H1 (cell line): ENCODE measurements around the gene TBCEL. TPM values are rescaled to one million over a fixed set of nuclear protein-coding genes. Genes with fewer than 3 reads are reported as not detected.

Experiments
- CTCF ChIA-PET: fragments of 300-600 bp; sonication (Branson Sonifier 250); formaldehyde crosslinking; loops from one replicate; lab custom pipeline; 2021; ENCODE audit not compliant: partially characterized antibody; lab: Charles Lee
- POLR2A ChIA-PET: fragments of 300-600 bp; sonication (Branson Sonifier 250); formaldehyde crosslinking; loops from one replicate; lab custom pipeline; 2021; ENCODE audit warnings: inconsistent platforms; ENCODE audit not compliant: partially characterized antibody; lab: Charles Lee
- DNase-seq, 2 experiments: peaks; one replicate each; pipeline versions ENCODE4 v3.0.0 to v3.0.0-alpha.2; 2010 to 2022; ENCODE audit warnings: low spot score in 2 of 2, low read depth in 1 of 2, mixed read lengths in 1 of 2
- FAIRE-seq: peaks from 2 replicates; lab custom pipeline; 2011; peaks lifted over from hg19 to GRCh38; lab: Jason Lieb, UNC
- H2AFZ ChIP-seq: 2 replicates; pipeline ENCODE4 v1.8.1; 2012; ENCODE audit warnings: low read length, inconsistent platforms
- H2AK5ac ChIP-seq: 2 replicates; pipeline ENCODE4 v1.6.1; 2013; ENCODE audit warnings: low read depth, low read length
- H2BK120ac ChIP-seq: replicated peaks from 2 replicates; pipeline ENCODE3; 2013; ENCODE audit warnings: low read depth, low read length, inconsistent platforms
- H2BK12ac ChIP-seq: 2 replicates; pipeline ENCODE4 v1.6.1; 2013; ENCODE audit warnings: low read depth, low read length
- H2BK15ac ChIP-seq: 2 replicates; pipeline ENCODE4 v1.6.1; 2013; ENCODE audit warnings: low read length
- H2BK20ac ChIP-seq: 2 replicates; pipeline ENCODE4 v1.6.1; 2013; ENCODE audit warnings: low read length
- H2BK5ac ChIP-seq: 2 replicates; pipeline ENCODE4 v1.6.1; 2013; ENCODE audit warnings: low read depth, low read length
- H3K14ac ChIP-seq: 2 replicates; pipeline ENCODE4 v1.6.1; 2013; ENCODE audit warnings: inconsistent platforms; ENCODE audit not compliant: insufficient read length
- H3K18ac ChIP-seq: 2 replicates; pipeline ENCODE4 v1.6.1; 2013; ENCODE audit warnings: low read length; ENCODE audit errors: extremely low read depth
- H3K23ac ChIP-seq: 2 replicates; pipeline ENCODE4 v1.6.1; 2013; ENCODE audit warnings: inconsistent platforms; ENCODE audit not compliant: insufficient read length
- H3K23me2 ChIP-seq: 2 replicates; pipeline ENCODE4 v1.6.1; 2013; ENCODE audit warnings: low read depth, low read length
- H3K27ac ChIP-seq: 2 replicates; pipeline ENCODE4 v1.6.1; 2011; ENCODE audit warnings: low read depth, low read length, inconsistent platforms
- H3K27me3 ChIP-seq, 4 experiments: replicated peaks in 1 of 4; 1 replicate in 1 of 4; 2 replicates in 3 of 4; pipeline versions ENCODE4 v1.6.1 to v1.8.1; 2011 to 2013; ENCODE audit warnings: low read length in 3 of 4, mild to moderate bottlenecking in 3 of 4, inconsistent platforms in 2 of 4, mixed read lengths in 2 of 4, moderate library complexity in 1 of 4; ENCODE audit not compliant: control insufficient read depth in 3 of 4, insufficient read depth in 3 of 4; ENCODE audit errors: extremely low read depth in 1 of 4
- H3K36me3 ChIP-seq, 4 experiments: 2 replicates each; pipeline versions ENCODE4 v1.6.1 to v1.8.1; 2011 to 2013; ENCODE audit warnings: mild to moderate bottlenecking in 4 of 4, low read length in 3 of 4, moderate library complexity in 2 of 4, control low read depth in 1 of 4, inconsistent platforms in 1 of 4; ENCODE audit not compliant: insufficient read depth in 4 of 4, control insufficient read depth in 2 of 4
- H3K4ac ChIP-seq: replicated peaks from 2 replicates; pipeline ENCODE3; 2013; ENCODE audit warnings: low read length, low read depth, mixed read lengths, inconsistent platforms; ENCODE audit not compliant: insufficient read length
- H3K4me1 ChIP-seq, 4 experiments: replicated peaks in 1 of 4; 1 replicate in 1 of 4; 2 replicates in 3 of 4; pipeline versions ENCODE4 v1.6.1 to v1.8.1; 2011 to 2013; ENCODE audit warnings: low read length in 3 of 4, inconsistent platforms in 2 of 4, mixed read lengths in 1 of 4; ENCODE audit not compliant: insufficient read depth in 4 of 4, control insufficient read depth in 3 of 4
- H3K4me2 ChIP-seq, 2 experiments: 2 replicates each; pipeline versions ENCODE4 v1.6.1 to v1.8.1; 2011 to 2013; ENCODE audit warnings: low read depth in 2 of 2, low read length in 2 of 2, control low read depth in 1 of 2, inconsistent platforms in 1 of 2, mild to moderate bottlenecking in 1 of 2; ENCODE audit not compliant: insufficient read depth in 1 of 2
- H3K4me3 ChIP-seq, 4 experiments: fragments of 200-600, 300-600 bp in 1 of 4; sonication (generic), shearing (Covaris generic), sonication (Bioruptor Twin) in 1 of 4; 2 replicates each; pipeline versions ENCODE4 v1.5.1 to v1.8.1; 2011 to 2016; ENCODE audit warnings: low read length in 4 of 4, low read depth in 3 of 4, control low read depth in 2 of 4, inconsistent platforms in 2 of 4, mild to moderate bottlenecking in 2 of 4, mixed read lengths in 1 of 4, moderate library complexity in 1 of 4; ENCODE audit not compliant: insufficient read depth in 2 of 4; ENCODE audit errors: extremely low read depth in 1 of 4
- H3K56ac ChIP-seq: replicated peaks from 2 replicates; pipeline ENCODE3; 2013; ENCODE audit warnings: low read depth, mild to moderate bottlenecking, mixed read lengths, low read length, inconsistent platforms; ENCODE audit not compliant: insufficient read length
- H3K79me1 ChIP-seq: 2 replicates; pipeline ENCODE4 v1.6.1; 2013; ENCODE audit warnings: low read depth, low read length, control low read depth
- H3K79me2 ChIP-seq, 2 experiments: 2 replicates each; pipeline versions ENCODE4 v1.6.1 to v1.8.1; 2012 to 2013; ENCODE audit warnings: low read length in 2 of 2, mild to moderate bottlenecking in 2 of 2, inconsistent platforms in 1 of 2; ENCODE audit not compliant: insufficient read depth in 2 of 2, control insufficient read depth in 1 of 2
- H3K9ac ChIP-seq, 4 experiments: replicated peaks in 1 of 4; 1 replicate in 1 of 4; 2 replicates in 3 of 4; pipeline versions ENCODE4 v1.6.1 to v1.8.1; 2011 to 2013; ENCODE audit warnings: low read depth in 3 of 4, low read length in 3 of 4, control low read depth in 2 of 4, mild to moderate bottlenecking in 2 of 4, moderate library complexity in 2 of 4, inconsistent platforms in 1 of 4; ENCODE audit errors: extremely low read depth in 1 of 4
- H3K9me3 ChIP-seq, 2 experiments: 2 replicates each; pipeline versions ENCODE4 v1.6.1 to v1.8.1; 2012 to 2013; ENCODE audit warnings: mild to moderate bottlenecking in 2 of 2, moderate library complexity in 2 of 2, control low read depth in 1 of 2, inconsistent platforms in 1 of 2, low read depth in 1 of 2, low read length in 1 of 2, mixed read lengths in 1 of 2; ENCODE audit not compliant: insufficient read depth in 2 of 2
- H4K20me1 ChIP-seq, 2 experiments: replicated peaks in 1 of 2; 2 replicates each; pipeline versions ENCODE3 to v1.8.1; 2011 to 2013; ENCODE audit warnings: inconsistent platforms in 2 of 2, low read length in 2 of 2, mild to moderate bottlenecking in 1 of 2; ENCODE audit not compliant: insufficient read depth in 2 of 2, control insufficient read depth in 1 of 2
- H4K5ac ChIP-seq: 2 replicates; pipeline ENCODE4 v1.6.1; 2013; ENCODE audit warnings: low read length, low read depth, mixed read lengths, inconsistent platforms; ENCODE audit not compliant: insufficient read length
- H4K8ac ChIP-seq: 2 replicates; pipeline ENCODE4 v1.8.0; 2013; ENCODE audit warnings: mild to moderate bottlenecking, moderate library complexity, low read length, inconsistent platforms; ENCODE audit not compliant: insufficient read depth; ENCODE audit errors: extremely low read depth
- H4K91ac ChIP-seq: replicated peaks from 2 replicates; pipeline ENCODE3; 2013; ENCODE audit warnings: low read length, mixed read lengths, inconsistent platforms; ENCODE audit not compliant: insufficient read length
- TAF7 ChIP-seq: optimal IDR thresholded peaks from 2 replicates; pipeline ENCODE3; 2011; ENCODE audit warnings: low read depth, mild to moderate bottlenecking, inconsistent platforms, low read length, moderate library complexity, borderline replicate concordance
- WGBS, 2 experiments: shearing (Covaris generic) in 1 of 2; methylation state at CpG; one replicate each; pipeline versions ENCODE4 v1.1.6 to v1.1.7; 2013 to 2015; ENCODE audit warnings: low lambda C conversion rate in 2 of 2, mixed read lengths in 2 of 2, inconsistent platforms in 1 of 2, low coverage in 1 of 2, missing lambda C conversion rate in 1 of 2; ENCODE audit not compliant: insufficient replicate concordance in 2 of 2, insufficient coverage in 1 of 2, insufficient read length in 1 of 2; ENCODE audit errors: extremely low coverage in 1 of 2, missing lambda C conversion rate in 1 of 2; 5-methylcytosine and 5-hydroxymethylcytosine counted together
- polyA plus RNA-seq, 7 experiments: library from polyadenylated mRNA; depleted of rRNA in 3 of 7; stranded (reverse) in 5 of 7; unstranded in 2 of 7; fragments of >200 nt in 5 of 7; fragments of 200-250 nt in 2 of 7; gene quantifications; 1 replicate in 5 of 7; 2 replicates in 1 of 7; 4 replicates in 1 of 7; pipeline versions ENCODE4 v1.2.1 to v1.2.3, GENCODE V29; 2011 to 2013; ENCODE audit warnings: missing spikeins in 2 of 7, mixed read lengths in 2 of 7
- total RNA-seq: library from RNA; stranded (reverse); fragmentation: NEBNext Ultra II Directional; extraction: Animal tissue kit (Norgen Biotek cat#: 25700); gene quantifications from 2 replicates; pipeline ENCODE4 v1.2.1, GENCODE V29; 2021
- TF ChIP-seq, protein P1 (sequence below): IDR thresholded peaks from 2 replicates; pipeline ENCODE4 v1.6.1; 2011; ENCODE audit warnings: low read length, improper control_type of control experiment

The TBCEL gene
- total and polyA plus RNA-seq, 2 of the 8 experiments (the other 6 are each of a cell fraction or from before 2014, with no cell fraction given): 3.9 to 16.0 TPM

DNA sequence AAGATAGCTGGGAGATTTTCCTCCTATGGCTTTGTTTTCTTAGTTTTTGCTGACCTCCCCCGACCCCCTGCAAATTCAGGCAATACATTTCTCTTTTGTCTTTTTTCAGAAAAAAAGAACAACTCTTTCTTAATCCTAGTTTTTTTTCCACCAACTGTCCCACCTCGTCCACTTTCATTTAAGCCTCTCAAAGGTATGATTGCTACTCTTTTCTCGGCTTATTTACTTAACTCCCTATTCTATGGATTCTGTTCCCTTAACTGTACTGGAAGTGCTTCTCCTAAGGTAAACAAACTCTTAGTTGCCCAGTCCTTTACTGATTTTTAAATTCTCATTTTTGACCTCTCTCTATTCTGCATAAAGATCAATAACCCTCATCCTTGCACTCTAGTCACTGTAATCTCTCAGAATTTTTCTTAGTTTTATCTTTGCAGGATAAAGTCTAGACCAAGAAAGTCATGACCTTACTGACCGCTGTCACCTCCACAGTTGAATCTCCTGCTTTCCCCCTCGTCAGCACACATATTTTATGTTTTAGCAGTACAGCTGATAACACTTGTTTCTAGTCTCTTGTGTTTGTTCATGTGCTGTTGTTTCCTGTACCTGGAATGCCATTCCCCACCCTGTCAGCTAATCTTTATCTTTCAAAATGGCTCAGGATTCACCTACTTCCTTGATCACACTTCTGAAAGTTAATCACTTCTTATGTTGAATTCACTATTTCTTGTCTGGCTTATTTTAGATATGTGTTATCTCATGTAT, 14.9 kb downstream of the TBCEL start:
- Histone ChIP-seq H3K56ac (no peak overlapping the region), H3K4ac (no peak overlapping the region), H3K23ac (no peak overlapping the region), H2BK15ac (no peak overlapping the region), H3K9me3 (no peaks in the 10 kb centered on the region), H3K27ac (no peak overlapping the region), H3K4me3 (no peak overlapping the region), H2AFZ (no peak overlapping the region), H4K91ac (no peak overlapping the region), H2AK5ac (no peak overlapping the region), H2BK5ac (no peak overlapping the region), H4K8ac (no peak overlapping the region), H3K4me2 (0 out of 4 replicates have a peak overlapping the region, but pooled peaks of 1 of the 2 experiments have one; percentile 3), H3K9ac (no peak overlapping the region), H2BK12ac (no peak overlapping the region), H3K4me1 (peaks cover 0 to 12% (median 6%) of the 10 kb centered on the region in 4 experiments; a peak in 6 of 7 replicates), H3K18ac (no peak overlapping the region), H3K79me2 (peaks cover 0 to 70% of the 10 kb centered on the region in 2 experiments; a peak in 2 of 4 replicates), H3K27me3 (no peaks in the 10 kb centered on the region), H3K14ac (no peak overlapping the region), H4K5ac (no peak overlapping the region), H4K20me1 (no peaks in the 10 kb centered on the region), H2BK20ac (no peak overlapping the region), H3K36me3 (no peaks in the 10 kb centered on the region), H3K23me2 (no peaks in the 10 kb centered on the region), H2BK120ac (no peak overlapping the region), H3K79me1 (no peaks in the 10 kb centered on the region)
- CTCF ChIA-PET: interaction anchor here (0.8 to 1.9 kb wide), 7 partner anchors 10 to 347 kb away, joined by 3 to 8 read pairs (median 3); no protein-coding TSS in a partner anchor
- DNase-seq: no peak
- FAIRE-seq: no peak
- POLR2A ChIA-PET: interaction anchor here (2.1 kb wide), 1 partner anchor 14 kb away, joined by 5 read pairs; no protein-coding TSS in a partner anchor
- WGBS, 2 experiments: 71% methylated on average over 5 of the region's 5 CpGs; no CpG with 5 or more reads in 1 of the 2 experiments
- no peak for TF ChIP-seq TAF7
- TF ChIP-seq, protein P1, sequence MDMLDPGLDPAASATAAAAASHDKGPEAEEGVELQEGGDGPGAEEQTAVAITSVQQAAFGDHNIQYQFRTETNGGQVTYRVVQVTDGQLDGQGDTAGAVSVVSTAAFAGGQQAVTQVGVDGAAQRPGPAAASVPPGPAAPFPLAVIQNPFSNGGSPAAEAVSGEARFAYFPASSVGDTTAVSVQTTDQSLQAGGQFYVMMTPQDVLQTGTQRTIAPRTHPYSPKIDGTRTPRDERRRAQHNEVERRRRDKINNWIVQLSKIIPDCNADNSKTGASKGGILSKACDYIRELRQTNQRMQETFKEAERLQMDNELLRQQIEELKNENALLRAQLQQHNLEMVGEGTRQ: no peak
